Osteocyte (in vitro differentiated cells): ENCODE measurements around the gene SCAF4. TPM values are rescaled to one million over a fixed set of nuclear protein-coding genes. Genes with fewer than 3 reads are reported as not detected.

ENCODE experiments used
- DNase-seq: peaks from one replicate; pipeline ENCODE4 v3.0.0; 2021; ENCODE audit warnings: mixed read lengths; ENCODE audit not compliant: unreplicated experiment; ENCODE audit errors: extremely low spot score
- H3K27ac Mint-ChIP-seq: one replicate; pipeline ENCODE4 v1.8.0; 2021; ENCODE audit warnings: mild to moderate bottlenecking, mixed read lengths; ENCODE audit not compliant: unreplicated experiment
- H3K27me3 Mint-ChIP-seq: one replicate; pipeline ENCODE4 v1.8.0; 2021; ENCODE audit warnings: mixed read lengths; ENCODE audit not compliant: unreplicated experiment
- H3K36me3 Mint-ChIP-seq: one replicate; pipeline ENCODE4 v1.8.0; 2021; ENCODE audit warnings: mixed read lengths; ENCODE audit not compliant: unreplicated experiment
- H3K4me1 Mint-ChIP-seq: one replicate; pipeline ENCODE4 v1.8.0; 2021; ENCODE audit warnings: mixed read lengths; ENCODE audit not compliant: unreplicated experiment
- H3K4me3 Mint-ChIP-seq: one replicate; pipeline ENCODE4 v1.8.0; 2021; ENCODE audit warnings: mild to moderate bottlenecking, moderate library complexity, mixed read lengths; ENCODE audit not compliant: unreplicated experiment
- H3K9me3 Mint-ChIP-seq: one replicate; pipeline ENCODE4 v1.8.0; 2021; ENCODE audit warnings: mixed read lengths; ENCODE audit not compliant: unreplicated experiment
- CTCF ChIP-seq: fragments of 200-600 bp; sonication (generic); IDR thresholded peaks from 2 replicates; pipeline ENCODE4 v1.5.0; 2021; ENCODE audit warnings: antibody characterized with exemption, mild to moderate bottlenecking, moderate library complexity
- long read RNA-seq: library from polyadenylated mRNA; unstranded; transcript quantifications from one replicate; pipeline ENCODE4 v2.0.0, GENCODE V29; 2021
- total RNA-seq: library from RNA; stranded (reverse); gene quantifications from 2 replicates; pipeline ENCODE4 v1.2.1, GENCODE V29; 2021

The SCAF4 gene, protein sequence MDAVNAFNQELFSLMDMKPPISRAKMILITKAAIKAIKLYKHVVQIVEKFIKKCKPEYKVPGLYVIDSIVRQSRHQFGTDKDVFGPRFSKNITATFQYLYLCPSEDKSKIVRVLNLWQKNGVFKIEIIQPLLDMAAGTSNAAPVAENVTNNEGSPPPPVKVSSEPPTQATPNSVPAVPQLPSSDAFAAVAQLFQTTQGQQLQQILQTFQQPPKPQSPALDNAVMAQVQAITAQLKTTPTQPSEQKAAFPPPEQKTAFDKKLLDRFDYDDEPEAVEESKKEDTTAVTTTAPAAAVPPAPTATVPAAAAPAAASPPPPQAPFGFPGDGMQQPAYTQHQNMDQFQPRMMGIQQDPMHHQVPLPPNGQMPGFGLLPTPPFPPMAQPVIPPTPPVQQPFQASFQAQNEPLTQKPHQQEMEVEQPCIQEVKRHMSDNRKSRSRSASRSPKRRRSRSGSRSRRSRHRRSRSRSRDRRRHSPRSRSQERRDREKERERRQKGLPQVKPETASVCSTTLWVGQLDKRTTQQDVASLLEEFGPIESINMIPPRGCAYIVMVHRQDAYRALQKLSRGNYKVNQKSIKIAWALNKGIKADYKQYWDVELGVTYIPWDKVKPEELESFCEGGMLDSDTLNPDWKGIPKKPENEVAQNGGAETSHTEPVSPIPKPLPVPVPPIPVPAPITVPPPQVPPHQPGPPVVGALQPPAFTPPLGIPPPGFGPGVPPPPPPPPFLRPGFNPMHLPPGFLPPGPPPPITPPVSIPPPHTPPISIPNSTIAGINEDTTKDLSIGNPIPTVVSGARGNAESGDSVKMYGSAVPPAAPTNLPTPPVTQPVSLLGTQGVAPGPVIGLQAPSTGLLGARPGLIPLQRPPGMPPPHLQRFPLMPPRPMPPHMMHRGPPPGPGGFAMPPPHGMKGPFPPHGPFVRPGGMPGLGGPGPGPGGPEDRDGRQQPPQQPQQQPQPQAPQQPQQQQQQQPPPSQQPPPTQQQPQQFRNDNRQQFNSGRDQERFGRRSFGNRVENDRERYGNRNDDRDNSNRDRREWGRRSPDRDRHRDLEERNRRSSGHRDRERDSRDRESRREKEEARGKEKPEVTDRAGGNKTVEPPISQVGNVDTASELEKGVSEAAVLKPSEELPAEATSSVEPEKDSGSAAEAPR
- 32.7 and 33.7 TPM in 2 replicates for total RNA-seq
- long read RNA-seq, full-length matches to known transcripts = 3 of 15 reads
- long read RNA-seq, partial matches to known transcripts = 5 of 15 reads
- long read RNA-seq, other reads (novel, unspliced or antisense) = 7 of 15 reads

DNA sequence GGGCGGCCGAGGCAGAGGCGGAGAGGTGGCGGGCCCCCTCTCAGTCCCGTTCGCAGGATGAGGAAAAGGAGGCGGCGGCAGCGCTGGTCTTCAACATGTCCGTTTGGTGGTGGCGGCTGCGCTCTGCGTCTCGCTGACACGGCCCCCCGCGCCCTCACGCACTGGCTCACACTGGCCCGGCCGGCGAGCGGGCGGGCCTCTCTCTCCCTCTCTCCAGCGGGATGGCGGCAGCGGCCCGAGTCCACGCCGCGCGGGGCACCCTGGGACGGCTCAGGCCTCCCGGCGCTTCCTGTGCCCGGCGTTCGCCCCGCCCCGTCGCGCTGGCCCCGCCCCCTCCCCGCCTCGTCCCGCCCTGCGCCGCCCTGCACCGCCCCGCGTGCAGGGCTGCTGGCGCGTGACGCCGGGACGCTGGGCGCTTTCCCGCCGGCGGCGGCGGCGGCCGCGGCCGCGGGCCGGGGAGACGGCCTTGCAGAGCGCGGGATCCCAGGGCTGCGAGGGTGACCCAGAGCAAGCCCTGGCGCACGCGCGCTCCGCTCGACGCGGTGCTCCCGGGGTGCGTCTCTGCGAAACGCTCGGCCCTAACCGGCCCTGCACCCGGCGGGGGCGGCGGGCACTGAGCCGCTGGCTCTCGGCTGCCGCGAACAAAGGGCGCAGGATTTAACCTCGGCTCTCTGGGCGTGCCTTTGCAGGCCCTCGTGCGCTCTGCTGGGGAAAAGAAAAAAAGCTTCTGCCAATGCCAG, at the start of gene SCAF4:
Gene SCAF4 (minus strand): TSS at position 262 of the 740 bp plus-strand sequence. CDS start 426 bp downstream, outside the sequence.
- peaks cover 3% of the 10 kb centered on the region for H3K4me1 Mint-ChIP-seq
- DNase-seq = peak; percentile 97
- H3K27ac Mint-ChIP-seq = peak within 1 kb of the TSS; percentile 81
- H3K36me3 Mint-ChIP-seq = no peaks in the 10 kb centered on the region
- H3K4me3 Mint-ChIP-seq = peak within 1 kb of the TSS; percentile 86
- TF ChIP-seq CTCF = no peak
- no peaks in the 10 kb centered on the region for H3K9me3 Mint-ChIP-seq
- H3K27me3 Mint-ChIP-seq = no peaks in the 10 kb centered on the region

- no peak for DNase-seq
- no peaks in the 10 kb centered on the region for H3K36me3 Mint-ChIP-seq
- H3K9me3 Mint-ChIP-seq = no peaks in the 10 kb centered on the region
- H3K4me3 Mint-ChIP-seq = no peak overlapping the region
- H3K27me3 Mint-ChIP-seq = no peaks in the 10 kb centered on the region
- peaks cover 10% of the 10 kb centered on the region for H3K4me1 Mint-ChIP-seq
- no peak overlapping the region for H3K27ac Mint-ChIP-seq
- TF ChIP-seq CTCF = peak; percentile 9
Measured at GRCh38 chr21:31780944-31781343, 49.0 kb upstream of the SCAF4 start.

GRCh38 chr21:31778546-31778945, 46.6 kb upstream of the SCAF4 start:
- no peaks in the 10 kb centered on the region for H3K9me3 Mint-ChIP-seq
- no peaks in the 10 kb centered on the region for H3K27me3 Mint-ChIP-seq
- no peaks in the 10 kb centered on the region for H3K36me3 Mint-ChIP-seq
- no peak for DNase-seq
- TF ChIP-seq CTCF = no peak
- no peak overlapping the region for H3K27ac Mint-ChIP-seq
- peaks cover 8% of the 10 kb centered on the region for H3K4me1 Mint-ChIP-seq
- H3K4me3 Mint-ChIP-seq = no peak overlapping the region

- TF ChIP-seq CTCF = no peak
- Mint-ChIP-seq H3K9me3 (no peaks in the 10 kb centered on the region), H3K4me3 (no peak overlapping the region), H3K36me3 (no peaks in the 10 kb centered on the region), H3K27me3 (no peaks in the 10 kb centered on the region), H3K4me1 (peaks cover 8% of the 10 kb centered on the region), H3K27ac (no peak overlapping the region)
- DNase-seq = no peak
Measured at GRCh38 chr21:31777857-31778256, 45.9 kb upstream of the SCAF4 start.
